ENCODE results near the gene FAM180B. TPM values are rescaled to one million over a fixed set of nuclear protein-coding genes. Genes with fewer than 3 reads are reported as not detected.

The FAM180B gene
- total RNA-seq, 2 experiments from 2014 or later = 0.25 TPM; not detected in 1

DNA sequence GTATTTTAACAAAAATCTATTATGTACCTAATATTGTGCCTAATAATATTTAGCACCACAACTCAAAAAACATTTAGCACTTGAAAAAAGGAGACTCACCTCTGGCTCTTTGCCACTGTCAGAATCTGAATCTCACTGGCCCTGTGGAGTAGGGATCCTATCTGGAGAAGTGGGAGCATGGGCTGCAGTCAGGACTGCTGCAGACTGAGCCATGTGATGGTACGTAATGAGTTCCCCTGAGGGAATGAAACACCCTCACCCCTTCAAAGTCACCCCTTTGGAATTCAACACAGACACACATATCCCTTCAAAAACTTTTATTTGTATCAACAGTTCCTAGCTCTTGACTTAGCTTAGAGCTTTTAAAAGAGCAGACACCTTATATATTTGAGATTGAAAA, 14.6 kb upstream of the FAM180B start:
- Mint-ChIP-seq H3K4me3 (no peak overlapping the region), H3K4me1 (peaks cover 11% of the 10 kb centered on the region)
- POLR2A ChIA-PET = no interaction called here

DNA sequence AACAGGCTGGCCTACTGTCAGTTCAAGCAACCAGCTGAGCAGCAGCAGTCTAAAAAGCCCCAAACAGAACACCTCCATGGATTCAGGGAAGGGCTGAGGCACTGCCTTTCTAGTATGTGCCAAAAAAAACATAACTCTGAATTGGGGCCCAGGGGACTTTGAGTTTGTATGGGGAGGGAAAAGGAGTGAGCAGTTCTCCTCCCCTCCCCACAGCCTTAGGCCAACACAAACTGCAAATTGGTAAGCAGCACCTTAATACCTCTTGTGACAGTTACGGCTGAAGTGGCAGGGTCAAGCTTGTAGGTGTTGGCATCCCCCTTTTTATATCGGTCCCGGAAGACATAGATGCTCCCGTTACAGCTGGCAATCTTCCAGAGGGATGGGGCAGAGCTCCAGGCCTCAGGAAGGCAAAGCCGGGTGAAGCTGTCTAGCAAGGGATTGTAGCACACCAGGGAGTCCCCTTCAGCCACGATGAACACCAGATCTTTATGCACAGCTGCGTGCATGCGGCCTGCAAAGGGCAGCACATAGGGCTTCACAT, 13.7 kb upstream of the FAM180B start:
- ChIA-PET CTCF (interaction anchor here (0.5 to 1.4 kb wide), 2 partner anchors 16 to 293 kb away, joined by 3 to 6 read pairs; no protein-coding TSS in a partner anchor), POLR2A (interaction anchor here (0.6 kb wide), 1 partner anchor 1002 kb away, joined by 3 read pairs; no protein-coding TSS in a partner anchor)
- Mint-ChIP-seq H3K27ac (no peak overlapping the region), H3K4me3 (no peak overlapping the region), H3K4me1 (peaks cover 18% of the 10 kb centered on the region), H3K36me3 (ENCODE audit: low read depth) (peaks cover 56% of the 10 kb centered on the region), H3K9me3 (no peaks in the 10 kb centered on the region), H3K27me3 (no peaks in the 10 kb centered on the region)
- no peak for DNase-seq

More for the DNA sequence above, 14.6 kb upstream of the FAM180B start:
- Mint-ChIP-seq H3K27me3 (no peaks in the 10 kb centered on the region), H3K9me3 (no peaks in the 10 kb centered on the region), H3K36me3 (ENCODE audit: low read depth) (peaks cover 50% of the 10 kb centered on the region), H3K27ac (no peak overlapping the region)
- DNase-seq = no peak
- CTCF ChIA-PET = interaction anchor here (1.3 to 1.4 kb wide), 2 partner anchors 15 to 17 kb away, joined by 3 read pairs; no protein-coding TSS in a partner anchor

DNA sequence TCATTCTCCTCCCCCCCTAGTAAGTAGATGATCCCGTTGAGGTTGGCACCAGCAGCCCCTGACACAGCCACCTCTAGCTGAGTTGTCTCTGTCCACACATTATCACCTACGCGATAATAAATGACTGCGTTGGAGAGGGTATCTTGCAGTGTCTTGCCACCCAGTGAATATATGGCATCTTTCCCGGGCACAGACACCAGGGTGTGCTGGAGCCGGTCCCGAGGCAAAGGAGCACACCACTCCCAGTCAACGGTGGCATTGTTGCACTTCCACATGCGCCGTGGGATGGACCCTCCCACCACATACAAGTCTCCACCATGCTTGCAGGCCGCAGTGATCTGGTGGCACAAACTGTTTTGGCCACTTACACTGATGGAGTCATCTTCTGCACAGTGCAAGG, 13.2 kb upstream of the FAM180B start:
- Mint-ChIP-seq H3K9me3 (no peaks in the 10 kb centered on the region), H3K27ac (no peak overlapping the region)
- CTCF ChIA-PET = interaction anchor here (1.4 kb wide), 1 partner anchor 17 kb away, joined by 3 read pairs; no protein-coding TSS in a partner anchor

DNA sequence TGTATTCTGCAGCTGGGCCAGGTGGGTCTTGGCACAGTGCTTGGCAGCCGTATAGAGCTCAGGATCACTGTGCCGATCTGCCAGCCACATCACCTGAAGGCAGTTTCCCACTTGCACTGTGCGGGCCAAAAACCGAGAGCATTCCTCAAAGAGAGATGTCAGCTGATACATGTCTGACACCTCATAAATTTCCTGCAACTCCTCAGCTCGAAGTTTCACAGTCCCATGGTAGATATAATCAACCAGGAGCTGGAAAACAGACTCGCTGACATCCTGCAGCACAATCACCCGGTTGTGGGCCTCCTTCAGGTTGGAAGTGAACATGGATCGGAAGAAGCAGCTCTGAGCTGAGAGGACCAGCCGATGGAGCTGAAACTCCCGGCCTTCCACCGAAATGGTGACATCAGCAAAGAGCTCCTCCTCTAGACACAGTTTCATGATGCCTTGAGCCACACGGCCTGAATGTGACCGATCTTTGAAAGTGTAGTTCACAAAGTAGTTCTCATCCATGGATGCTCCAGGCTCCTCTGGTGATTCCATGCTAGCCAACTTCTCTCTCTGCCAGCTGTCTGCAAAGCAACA, 8.9 kb upstream of the FAM180B start:
- peaks cover 38% of the 10 kb centered on the region for H3K4me1 Mint-ChIP-seq
- peaks cover 54% of the 10 kb centered on the region for H3K36me3 Mint-ChIP-seq (ENCODE audit: low read depth)
- H3K4me3 Mint-ChIP-seq = peak overlapping the region; percentile 94
- no peak for DNase-seq
- POLR2A ChIA-PET = interaction anchor here (0.6 to 1.1 kb wide), 3 partner anchors 11 to 43 kb away, joined by 3 read pairs; no protein-coding TSS in a partner anchor
- CTCF ChIA-PET = interaction anchor here (0.5 to 3.8 kb wide), 4 partner anchors 9 to 41 kb away, joined by 3 to 18 read pairs (median 6); partner anchors contain the start of genes CELF1 and PTPMT1
- H3K27ac Mint-ChIP-seq = peak overlapping the region; percentile 99
- H3K9me3 Mint-ChIP-seq = no peaks in the 10 kb centered on the region
- no peaks in the 10 kb centered on the region for H3K27me3 Mint-ChIP-seq

More for the DNA sequence above, 13.2 kb upstream of the FAM180B start:
- Mint-ChIP-seq H3K4me1 (peaks cover 22% of the 10 kb centered on the region), H3K36me3 (ENCODE audit: low read depth) (peaks cover 57% of the 10 kb centered on the region), H3K4me3 (no peak overlapping the region), H3K27me3 (no peaks in the 10 kb centered on the region)
- POLR2A ChIA-PET = no interaction called here
- no peak for DNase-seq

DNA sequence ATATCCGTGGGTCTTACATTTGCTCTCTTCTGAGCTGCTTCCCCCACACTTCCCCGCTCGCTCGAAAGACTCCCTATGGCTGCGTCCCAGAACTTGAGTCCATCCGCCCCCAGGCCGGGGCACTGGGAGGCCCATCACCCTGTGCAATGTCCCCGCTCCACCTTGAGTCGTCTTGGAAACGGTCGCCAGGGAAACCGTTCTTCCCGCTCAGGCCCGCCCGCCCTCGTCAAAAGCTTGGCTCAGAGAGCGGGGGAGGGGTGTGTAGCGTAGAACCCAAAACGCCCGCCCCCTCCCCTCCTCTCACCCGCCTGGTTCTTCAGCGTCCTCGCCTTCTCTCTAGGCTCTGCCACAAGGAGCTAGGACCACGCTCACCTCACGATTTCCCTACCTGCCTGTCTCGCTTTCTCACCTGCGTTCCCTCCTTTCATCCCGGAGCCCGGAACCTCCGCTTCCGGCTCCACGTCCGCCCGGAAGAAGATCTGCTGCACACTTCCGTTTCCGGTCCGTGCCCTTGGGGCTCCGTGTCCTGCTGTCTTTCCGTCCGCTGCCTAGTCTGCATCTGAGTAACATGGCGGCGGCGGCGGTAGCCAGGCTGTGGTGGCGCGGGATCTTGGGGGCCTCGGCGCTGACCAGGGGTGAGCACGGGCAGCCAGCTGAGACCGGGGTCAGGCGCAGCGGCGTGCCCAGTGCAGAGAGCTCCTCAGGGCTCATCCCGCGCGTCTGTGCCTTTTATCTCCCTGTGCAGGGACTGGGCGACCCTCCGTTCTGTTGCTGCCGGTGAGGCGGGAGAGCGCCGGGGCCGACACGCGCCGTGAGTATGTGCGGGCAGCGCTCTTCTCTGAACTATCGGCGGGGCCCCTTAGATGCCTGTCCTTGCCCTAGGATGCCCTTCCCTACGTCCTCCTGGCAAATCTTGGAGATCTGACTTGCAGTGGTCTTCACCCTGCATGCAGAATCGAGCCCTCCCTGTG, 7.7 kb upstream of the FAM180B start, which contains the start of the genes KBTBD4 and NDUFS3:
KBTBD4 (minus strand) TSS at position 447 of the 971 bp plus-strand sequence; CDS start at position 428, 19 bp downstream.
NDUFS3 (plus strand) TSS at position 551 of the 971 bp plus-strand sequence; CDS start at position 569, 18 bp downstream.
- Mint-ChIP-seq H3K27me3 (no peaks in the 10 kb centered on the region), H3K4me3 (peak within 1 kb of the TSS; percentile 94), H3K4me1 (peaks cover 37% of the 10 kb centered on the region), H3K36me3 (ENCODE audit: low read depth) (peaks cover 50% of the 10 kb centered on the region), H3K9me3 (no peaks in the 10 kb centered on the region), H3K27ac (peak within 1 kb of the TSS; percentile 99)
- ChIA-PET POLR2A (interaction anchor here (0.9 kb wide), 1 partner anchor 12 kb away, joined by 3 read pairs; no protein-coding TSS in a partner anchor), CTCF (interaction anchor here (0.9 to 3.8 kb wide), 5 partner anchors 8 to 137 kb away, joined by 3 to 18 read pairs (median 4); partner anchors contain the start of genes AGBL2 and CELF1)
- DNase-seq = peak; percentile 90

DNA sequence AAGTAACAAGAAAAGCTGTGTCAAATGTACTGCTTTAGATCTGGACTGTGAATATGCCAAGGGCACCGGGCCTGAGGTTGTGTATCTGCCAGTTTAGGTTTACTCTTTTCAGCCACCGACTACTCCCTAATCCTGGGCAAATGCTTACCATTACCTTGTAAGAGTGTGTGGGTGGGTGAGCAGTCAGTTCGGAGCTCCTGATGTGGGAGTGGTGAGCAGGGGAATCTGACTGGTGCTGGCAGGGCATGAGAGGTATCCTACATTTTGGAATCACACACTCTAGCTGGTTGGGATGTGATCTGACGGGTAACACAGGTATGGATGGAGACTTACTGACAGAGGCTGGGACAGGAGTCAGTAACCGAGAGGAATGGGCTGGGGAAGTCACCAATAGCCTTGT, 2.6 kb upstream of the FAM180B start:
- Mint-ChIP-seq H3K36me3 (ENCODE audit: low read depth) (peaks cover 29% of the 10 kb centered on the region), H3K27me3 (no peaks in the 10 kb centered on the region), H3K27ac (no peak overlapping the region), H3K4me3 (no peak overlapping the region), H3K9me3 (no peaks in the 10 kb centered on the region), H3K4me1 (peaks cover 18% of the 10 kb centered on the region)
- POLR2A ChIA-PET = no interaction called here
- CTCF ChIA-PET = interaction anchor here (0.5 to 0.7 kb wide), 3 partner anchors 46 to 98 kb away, joined by 3 to 4 read pairs (median 3); no protein-coding TSS in a partner anchor
- no peak for DNase-seq

DNA sequence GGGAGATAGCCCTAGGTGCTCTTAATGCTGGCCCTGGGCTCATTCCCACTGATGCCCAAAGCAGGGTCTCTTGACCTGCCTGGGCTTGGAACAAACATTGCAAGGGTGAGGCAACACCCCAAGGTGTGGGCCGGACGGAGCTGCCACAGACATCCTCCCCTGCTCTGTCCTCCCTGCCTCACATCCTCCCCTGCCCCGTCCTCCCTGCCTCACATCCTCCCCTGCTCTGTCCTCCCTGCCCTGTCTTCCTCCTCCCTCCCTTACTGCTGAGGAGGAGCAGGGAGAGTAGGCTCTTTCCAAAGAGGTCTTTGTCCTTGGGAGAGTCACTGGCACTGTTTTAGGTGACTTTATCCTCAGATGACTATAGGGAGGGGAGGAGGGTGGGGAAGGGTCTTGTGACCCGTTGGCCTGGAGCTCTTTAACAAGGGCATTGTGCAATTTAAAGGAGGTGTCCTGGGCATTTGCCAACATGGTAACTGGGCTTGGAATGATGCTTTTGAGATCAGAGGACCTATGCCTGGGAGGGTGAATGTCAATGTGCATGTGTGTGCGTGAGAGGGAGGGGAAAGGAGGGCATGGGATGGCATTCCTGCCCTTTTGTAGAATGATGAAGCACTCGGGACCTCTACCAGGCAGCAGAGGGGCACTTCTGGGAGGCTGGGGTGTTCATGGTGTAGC, 700 bp downstream of the FAM180B start:
- Mint-ChIP-seq H3K36me3 (ENCODE audit: low read depth) (peaks cover 16% of the 10 kb centered on the region), H3K27ac (no peak overlapping the region), H3K4me3 (no peak overlapping the region), H3K4me1 (peaks cover 5% of the 10 kb centered on the region), H3K9me3 (no peaks in the 10 kb centered on the region), H3K27me3 (peaks cover under 1% of the 10 kb centered on the region)
- ChIA-PET POLR2A (no interaction called here), CTCF (interaction anchor here (0.5 to 1.0 kb wide), 2 partner anchors 9 to 21 kb away, joined by 3 read pairs; partner anchors contain the start of genes KBTBD4 and NDUFS3)
- DNase-seq = no peak

DNA sequence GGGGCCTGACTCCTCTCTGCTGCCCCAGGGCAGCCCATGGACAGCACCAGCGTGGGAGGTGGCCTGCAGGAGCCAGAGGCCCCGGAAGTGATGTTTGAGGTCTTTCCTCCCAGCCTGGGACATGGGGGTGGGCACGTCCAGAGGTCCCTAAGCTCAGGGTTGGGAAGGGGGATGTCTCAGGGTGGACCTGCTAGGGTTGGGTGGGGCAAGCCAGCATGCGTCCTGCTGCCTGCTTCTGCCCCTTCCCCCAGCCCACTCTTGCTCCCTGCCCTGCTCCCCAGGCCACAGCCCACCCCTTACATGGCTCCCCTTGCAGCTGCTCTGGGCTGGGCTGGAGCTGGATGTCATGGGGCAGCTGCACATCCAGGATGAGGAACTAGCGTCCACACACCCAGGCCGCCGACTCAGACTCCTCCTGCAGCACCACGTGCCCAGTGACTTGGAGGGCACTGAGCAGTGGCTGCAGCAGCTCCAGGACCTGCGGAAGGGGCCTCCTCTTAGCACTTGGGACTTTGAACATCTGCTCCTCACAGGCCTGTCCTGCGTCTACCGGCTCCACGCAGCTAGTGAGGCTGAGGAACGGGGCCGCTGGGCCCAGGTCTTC, 1.3 kb downstream of the FAM180B start:
- Mint-ChIP-seq H3K9me3 (no peaks in the 10 kb centered on the region), H3K27me3 (peaks cover 7% of the 10 kb centered on the region), H3K36me3 (ENCODE audit: low read depth) (peaks cover 11% of the 10 kb centered on the region), H3K4me1 (peaks cover 10% of the 10 kb centered on the region), H3K4me3 (no peak overlapping the region), H3K27ac (no peak overlapping the region)
- DNase-seq = no peak
- POLR2A ChIA-PET = no interaction called here
- CTCF ChIA-PET = interaction anchor here (1.0 kb wide), 1 partner anchor 9 kb away, joined by 3 read pairs; the partner anchor contains the start of genes KBTBD4 and NDUFS3

DNA sequence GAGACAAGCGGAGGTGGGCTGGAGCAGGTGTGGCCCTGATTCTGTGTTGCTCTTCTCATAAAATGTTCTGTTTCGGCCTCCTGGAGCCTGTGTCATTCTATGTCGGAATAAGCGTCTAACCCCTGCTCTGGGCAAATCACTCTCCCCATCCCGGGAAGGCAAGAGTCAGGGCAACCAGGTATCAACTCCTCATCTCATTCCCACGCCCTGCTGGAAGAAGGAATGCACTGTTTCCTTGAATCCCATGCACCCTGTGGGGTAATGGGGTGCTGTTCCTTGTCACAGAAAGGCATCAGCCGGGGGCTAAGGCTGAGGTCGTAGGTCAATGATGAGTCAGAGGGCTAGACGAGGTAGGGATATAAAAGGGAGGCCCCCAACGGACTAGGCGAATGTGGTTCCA, 2.6 kb downstream of the FAM180B start:
- Mint-ChIP-seq H3K4me1 (peaks cover 17% of the 10 kb centered on the region), H3K4me3 (no peak overlapping the region), H3K27me3 (peaks cover 18% of the 10 kb centered on the region), H3K27ac (no peak overlapping the region), H3K36me3 (ENCODE audit: low read depth) (peaks cover 4% of the 10 kb centered on the region), H3K9me3 (no peaks in the 10 kb centered on the region)
- CTCF ChIA-PET = no interaction called here
- POLR2A ChIA-PET = no interaction called here
- no peak for DNase-seq

DNA sequence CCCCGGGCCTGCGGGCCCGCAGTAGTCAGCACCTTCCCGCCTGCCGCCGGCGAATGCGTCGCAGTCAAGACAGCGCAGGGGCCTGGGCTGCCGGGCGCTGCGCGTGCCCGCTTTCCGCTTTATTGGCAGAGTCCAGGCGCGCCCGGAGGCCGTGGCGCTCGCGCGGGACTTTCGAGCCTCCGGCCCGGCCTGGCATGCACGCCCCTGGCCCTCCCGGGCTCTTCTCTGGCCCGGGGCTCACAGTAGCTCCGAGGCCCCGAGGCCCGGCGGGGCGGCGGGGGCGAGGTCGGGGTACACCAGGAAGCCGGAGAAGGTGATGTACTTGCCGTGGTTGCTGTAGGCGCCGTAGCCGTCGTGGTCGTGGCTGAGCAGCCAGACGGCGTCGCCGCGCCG, 3.1 kb downstream of the FAM180B start:
- CTCF ChIA-PET = no interaction called here

DNA sequence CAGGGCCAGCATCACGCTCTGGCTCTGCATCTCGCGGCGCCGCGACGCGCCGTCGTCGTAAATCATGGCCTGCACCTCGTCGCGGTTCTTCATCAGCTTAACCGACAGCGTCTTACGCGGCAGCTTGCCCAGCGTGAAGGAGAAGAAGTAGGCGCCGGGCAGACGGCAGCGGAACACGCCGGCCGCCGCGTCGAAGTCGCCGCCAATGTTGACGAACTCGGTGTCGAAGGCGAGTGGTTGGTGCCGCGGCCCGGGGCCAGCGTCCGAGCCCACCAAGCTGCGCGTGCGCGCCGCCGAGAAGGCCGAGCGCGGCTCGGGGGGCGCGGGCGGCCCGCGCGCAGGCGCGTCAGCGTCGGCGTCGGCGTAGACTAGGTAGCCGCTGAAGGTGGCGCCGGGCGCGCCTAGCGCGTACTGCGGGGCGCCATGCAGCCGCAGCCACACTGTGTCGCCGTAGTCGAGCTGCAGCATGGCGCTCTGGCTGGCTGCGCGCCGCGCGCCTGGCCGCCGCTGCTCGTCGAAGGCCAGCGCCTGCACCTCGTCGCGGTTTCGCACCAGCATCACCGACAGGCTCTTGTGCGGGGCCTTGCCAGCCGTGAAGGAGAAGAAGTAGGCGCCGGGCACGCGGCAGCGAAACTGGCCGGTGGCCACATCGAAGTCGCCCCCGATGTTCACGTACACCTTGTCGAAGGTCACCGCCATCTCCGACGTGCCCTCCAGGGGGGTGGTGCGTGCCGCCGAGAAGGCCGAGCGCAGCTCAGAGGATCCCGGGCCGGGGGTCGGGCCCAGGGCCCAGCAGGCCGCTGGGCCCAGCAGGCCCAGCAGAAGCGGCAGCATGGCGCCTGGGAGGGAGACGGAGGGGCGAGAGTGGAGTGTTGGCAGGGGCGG, 3.7 kb downstream of the FAM180B start:
- Mint-ChIP-seq H3K4me3 (no peak overlapping the region), H3K36me3 (ENCODE audit: low read depth) (no peaks in the 10 kb centered on the region), H3K9me3 (no peaks in the 10 kb centered on the region), H3K4me1 (peaks cover 20% of the 10 kb centered on the region), H3K27me3 (peaks cover 27% of the 10 kb centered on the region), H3K27ac (no peak overlapping the region)
- ChIA-PET POLR2A (no interaction called here), CTCF (no interaction called here)
- no peak for DNase-seq

More for the DNA sequence above, 3.1 kb downstream of the FAM180B start:
- H3K27ac Mint-ChIP-seq = no peak overlapping the region
- DNase-seq = no peak
- peaks cover 19% of the 10 kb centered on the region for H3K4me1 Mint-ChIP-seq
- no peak overlapping the region for H3K4me3 Mint-ChIP-seq
- POLR2A ChIA-PET = no interaction called here
- H3K36me3 Mint-ChIP-seq (ENCODE audit: low read depth) = no peaks in the 10 kb centered on the region
- H3K9me3 Mint-ChIP-seq = no peaks in the 10 kb centered on the region
- H3K27me3 Mint-ChIP-seq = peaks cover 21% of the 10 kb centered on the region

Measured in activated CD4-positive, alpha-beta T cell treated with anti-CD3 and anti-CD28 coated beads, Interleukin-2, amount 10 ng/mL, durations not matched to agents 7 days and 5 days (primary cell).